HepG2 (cell line): ENCODE measurements around the gene SYTL2. TPM values are rescaled to one million over a fixed set of nuclear protein-coding genes. Genes with fewer than 3 reads are reported as not detected.

Experiments
- ARID4A ChIP-seq: sonication (generic); formaldehyde crosslinking; IDR thresholded peaks from 2 replicates; pipeline ENCODE4 v1.5.0; 2020; ENCODE audit warnings: mild to moderate bottlenecking, missing genetic modification reagents, borderline replicate concordance
- ARNT2 ChIP-seq: sonication (generic); formaldehyde crosslinking; IDR thresholded peaks from 2 replicates; pipeline ENCODE4 v1.8.0; 2022; ENCODE audit warnings: mild to moderate bottlenecking, low read depth, missing genetic modification reagents, moderate library complexity
- CCAR2 ChIP-seq: fragments of 200-400 bp; formaldehyde crosslinking; optimal IDR thresholded peaks from 2 replicates; pipeline ENCODE3; 2018; ENCODE audit warnings: low read depth, mild to moderate bottlenecking, low read length, moderate library complexity
- HDAC2 ChIP-seq: sonication (generic); formaldehyde crosslinking; IDR thresholded peaks from 2 replicates; pipeline ENCODE4 v1.4.0; 2020; ENCODE audit warnings: missing genetic modification reagents
- HNRNPL ChIP-seq: fragments of 200-400 bp; formaldehyde crosslinking; IDR thresholded peaks from 2 replicates; pipeline ENCODE4 v1.6.1; 2017; ENCODE audit warnings: mild to moderate bottlenecking, low read depth, low read length
- MXI1 ChIP-seq: IDR thresholded peaks from 3 replicates; pipeline ENCODE4 v1.6.1; 2012; ENCODE audit warnings: low read depth, low read length, inconsistent platforms, borderline replicate concordance
- SMC3 ChIP-seq: IDR thresholded peaks from 2 replicates; pipeline ENCODE4 v1.6.1; 2011; ENCODE audit warnings: low read length, improper control_type of control experiment
- THAP9 ChIP-seq: sonication (generic); formaldehyde crosslinking; IDR thresholded peaks from 2 replicates; pipeline ENCODE4; 2020; ENCODE audit warnings: missing genetic modification reagents, mild to moderate bottlenecking, borderline replicate concordance
- THRA ChIP-seq: sonication (generic); formaldehyde crosslinking; IDR thresholded peaks from 2 replicates; pipeline ENCODE4 v1.4.0; 2020; ENCODE audit warnings: missing genetic modification reagents, borderline replicate concordance
- TIGD3 ChIP-seq: sonication (generic); formaldehyde crosslinking; IDR thresholded peaks from 2 replicates; pipeline ENCODE4 v1.5.1; 2020; ENCODE audit warnings: mild to moderate bottlenecking, missing genetic modification reagents, borderline replicate concordance
- ZNF354B ChIP-seq: sonication (generic); formaldehyde crosslinking; IDR thresholded peaks from 2 replicates; pipeline ENCODE4 v1.8.0; 2022; ENCODE audit warnings: mild to moderate bottlenecking, missing genetic modification reagents
- ZNF687 ChIP-seq: sonication (generic); formaldehyde crosslinking; IDR thresholded peaks from 2 replicates; pipeline ENCODE4 v1.5.1; 2020; ENCODE audit warnings: mild to moderate bottlenecking, missing genetic modification reagents, moderate library complexity
- ZNF768 ChIP-seq: sonication (generic); formaldehyde crosslinking; IDR thresholded peaks from 2 replicates; pipeline ENCODE4 v1.4.0; 2020; ENCODE audit warnings: missing genetic modification reagents
- polyA plus RNA-seq, 8 experiments: library from polyadenylated mRNA; depleted of rRNA in 3 of 8; stranded (reverse) in 7 of 8; unstranded in 1 of 8; fragments of >200 nt; fragmentation: Illumina TruSeq in 4 of 8; extraction: Trizol in 4 of 8; gene quantifications; 2 replicates each; pipeline versions ENCODE4 v1.2.1 to v1.2.3, GENCODE V29; 2011 to 2016; ENCODE audit warnings: low read depth in 4 of 8, missing spikeins in 1 of 8, mixed read lengths in 1 of 8; ENCODE audit not compliant: insufficient read depth in 1 of 8
- total RNA-seq, 5 experiments: library from RNA; depleted of rRNA; stranded (reverse); fragments of >200 nt; fragmentation: Illumina TruSeq; extraction: Trizol; gene quantifications; 2 replicates each; pipeline ENCODE4 v1.2.3, GENCODE V29; 2016; ENCODE audit warnings: low read depth in 1 of 5

Gene SYTL2
- total and polyA plus RNA-seq, 2 of the 13 experiments (the other 11 are each of a cell fraction or from before 2014, with no cell fraction given), result 0.77 to 0.90 TPM

GRCh38 chr11:85854557-85855340, 43.8 kb upstream of the SYTL2 start (continued):
- no peak for TF ChIP-seq CCAR2
- peak; percentile 61; the same call in 1 of the 3 replicates for TF ChIP-seq MXI1
- peak; percentile 100 for TF ChIP-seq ZNF687 (CRISPR knock-in tag)
- TF ChIP-seq THRA (CRISPR knock-in tag), result peak; percentile 71
- TF ChIP-seq ARID4A (CRISPR knock-in tag), result peak; percentile 90
- 0 out of 2 replicates have a peak, but pooled peaks have one; percentile 24 for TF ChIP-seq HNRNPL
- TF ChIP-seq SMC3, result peak; percentile 63; the same call in 1 of the 2 replicates
- peak; percentile 75 for TF ChIP-seq ZNF768 (CRISPR knock-in tag)
- peak; percentile 90; the same call in 1 of the 2 replicates for TF ChIP-seq TIGD3
- no peak for TF ChIP-seq ZNF354B (CRISPR knock-in tag)
- TF ChIP-seq THAP9, result peak; percentile 65; the same call in 1 of the 2 replicates
- TF ChIP-seq ARNT2 (CRISPR knock-in tag), result peak; percentile 92
- TF ChIP-seq HDAC2 (CRISPR knock-in tag), result peak; percentile 68; the same call in 1 of the 2 replicates
